Measurements from ENCODE around the gene TMEM108.

Gene TMEM108

GRCh38 chr3:133330065-133330464 is 291.9 kb downstream of the TMEM108 start:
- peaks cover 7% of the 10 kb centered on the region for H3K27me3 ChIP-seq (ENCODE audit: control insufficient read depth, low read length)
- H3F3A ChIP-seq (ENCODE audit: control insufficient read depth, insufficient read depth): no peaks in the 10 kb centered on the region
- no peaks in the 10 kb centered on the region for H3K79me2 ChIP-seq (ENCODE audit: control insufficient read depth, low read length)
- no peak overlapping the region for H3K4me2 ChIP-seq (ENCODE audit: low read length)
- TF ChIP-seq EZH2phosphoT487 (IDR thresholded peaks at IDR 0.05; ENCODE audit: borderline replicate concordance, low read length): no peak
- no peak for TF ChIP-seq CTCF (IDR thresholded peaks at IDR 0.05; ENCODE audit: low read depth, low read length, poor library complexity, severe bottlenecking)
- no peaks in the 10 kb centered on the region for H3K9me3 ChIP-seq (ENCODE audit: control insufficient read depth, insufficient read depth, low read length)
- H3K36me3 ChIP-seq (ENCODE audit: control insufficient read depth, low read length): no peaks in the 10 kb centered on the region
- H3K9me2 ChIP-seq (replicated peaks; ENCODE audit: control insufficient read depth, low read length): no peaks in the 10 kb centered on the region
- no peaks in the 10 kb centered on the region for H4K20me1 ChIP-seq (ENCODE audit: control insufficient read depth, insufficient read depth, low read depth, low read length)
- no peak overlapping the region for H3K27ac ChIP-seq (ENCODE audit: low read depth, low read length)
- H3K4me3 ChIP-seq (ENCODE audit: low read length): no peak overlapping the region
- H3K4me1 ChIP-seq (ENCODE audit: control insufficient read depth, low read length): no peaks in the 10 kb centered on the region

DNA sequence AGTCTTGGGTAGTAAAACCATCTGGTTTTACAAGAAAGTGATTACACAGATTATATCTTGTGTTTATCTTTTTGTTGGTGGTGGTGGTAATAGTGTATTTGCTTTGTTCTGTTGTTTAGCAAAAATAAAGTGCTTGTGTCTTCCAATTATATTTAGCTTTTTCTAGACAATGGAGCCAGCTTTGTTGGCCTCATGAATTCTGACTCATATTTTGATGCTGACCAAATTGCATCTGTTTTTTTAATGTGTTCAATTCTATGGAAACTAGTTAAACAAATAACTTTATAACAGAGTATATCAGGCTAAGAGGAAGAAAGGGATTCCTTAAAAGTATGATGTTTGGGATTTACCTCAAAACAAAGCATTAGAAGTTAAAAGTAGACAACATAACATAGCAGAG is 292.3 kb downstream of the TMEM108 start:
- no peak overlapping the region for H3K27ac ChIP-seq (ENCODE audit: low read depth, low read length)
- no peak overlapping the region for H3K4me2 ChIP-seq (ENCODE audit: low read length)
- no peaks in the 10 kb centered on the region for H3K9me2 ChIP-seq (replicated peaks; ENCODE audit: control insufficient read depth, low read length)
- TF ChIP-seq CTCF (IDR thresholded peaks at IDR 0.05; ENCODE audit: low read depth, low read length, poor library complexity, severe bottlenecking) (no peak), EZH2phosphoT487 (IDR thresholded peaks at IDR 0.05; ENCODE audit: borderline replicate concordance, low read length) (no peak)
- H3K79me2 ChIP-seq (ENCODE audit: control insufficient read depth, low read length): no peaks in the 10 kb centered on the region
- H3K36me3 ChIP-seq (ENCODE audit: control insufficient read depth, low read length): no peaks in the 10 kb centered on the region
- peaks cover 7% of the 10 kb centered on the region for H3K27me3 ChIP-seq (ENCODE audit: control insufficient read depth, low read length)
- no peak overlapping the region for H3K4me3 ChIP-seq (ENCODE audit: low read length)
- H4K20me1 ChIP-seq (ENCODE audit: control insufficient read depth, insufficient read depth, low read depth, low read length): no peaks in the 10 kb centered on the region
- no peaks in the 10 kb centered on the region for H3F3A ChIP-seq (ENCODE audit: control insufficient read depth, insufficient read depth)
- H3K4me1 ChIP-seq (ENCODE audit: control insufficient read depth, low read length): no peaks in the 10 kb centered on the region
- no peaks in the 10 kb centered on the region for H3K9me3 ChIP-seq (ENCODE audit: control insufficient read depth, insufficient read depth, low read length)

GRCh38 chr3:133354721-133355120 is 316.5 kb downstream of the TMEM108 start:
- Histone ChIP-seq H3K4me3 (ENCODE audit: low read length) (no peak overlapping the region), H3K27me3 (ENCODE audit: control insufficient read depth, low read length) (peaks cover 9% of the 10 kb centered on the region), H3K9me3 (ENCODE audit: control insufficient read depth, insufficient read depth, low read length) (no peaks in the 10 kb centered on the region), H3K79me2 (ENCODE audit: control insufficient read depth, low read length) (no peaks in the 10 kb centered on the region), H3K27ac (ENCODE audit: low read depth, low read length) (no peak overlapping the region), H3K9me2 (replicated peaks; ENCODE audit: control insufficient read depth, low read length) (no peaks in the 10 kb centered on the region), H4K20me1 (ENCODE audit: control insufficient read depth, insufficient read depth, low read depth, low read length) (no peaks in the 10 kb centered on the region), H3K4me1 (ENCODE audit: control insufficient read depth, low read length) (no peaks in the 10 kb centered on the region), H3K4me2 (ENCODE audit: low read length) (no peak overlapping the region), H3K36me3 (ENCODE audit: control insufficient read depth, low read length) (no peaks in the 10 kb centered on the region), H3F3A (ENCODE audit: control insufficient read depth, insufficient read depth) (no peaks in the 10 kb centered on the region)
- TF ChIP-seq CTCF (IDR thresholded peaks at IDR 0.05; ENCODE audit: low read depth, low read length, poor library complexity, severe bottlenecking): no peak
- TF ChIP-seq EZH2phosphoT487 (IDR thresholded peaks at IDR 0.05; ENCODE audit: borderline replicate concordance, low read length): no peak

GRCh38 chr3:133360476-133360875 is 322.3 kb downstream of the TMEM108 start:
- Histone ChIP-seq H3F3A (ENCODE audit: control insufficient read depth, insufficient read depth) (no peaks in the 10 kb centered on the region), H3K36me3 (ENCODE audit: control insufficient read depth, low read length) (no peaks in the 10 kb centered on the region), H3K9me2 (replicated peaks; ENCODE audit: control insufficient read depth, low read length) (no peaks in the 10 kb centered on the region), H3K4me1 (ENCODE audit: control insufficient read depth, low read length) (peaks cover 8% of the 10 kb centered on the region), H3K4me2 (ENCODE audit: low read length) (no peak overlapping the region), H4K20me1 (ENCODE audit: control insufficient read depth, insufficient read depth, low read depth, low read length) (no peaks in the 10 kb centered on the region), H3K79me2 (ENCODE audit: control insufficient read depth, low read length) (no peaks in the 10 kb centered on the region), H3K27me3 (ENCODE audit: control insufficient read depth, low read length) (no peaks in the 10 kb centered on the region), H3K4me3 (ENCODE audit: low read length) (no peak overlapping the region), H3K27ac (ENCODE audit: low read depth, low read length) (no peak overlapping the region), H3K9me3 (ENCODE audit: control insufficient read depth, insufficient read depth, low read length) (no peaks in the 10 kb centered on the region)
- TF ChIP-seq EZH2phosphoT487 (IDR thresholded peaks at IDR 0.05; ENCODE audit: borderline replicate concordance, low read length) (no peak), CTCF (IDR thresholded peaks at IDR 0.05; ENCODE audit: low read depth, low read length, poor library complexity, severe bottlenecking) (no peak)
